GM18870 (cell line): Measurements from ENCODE around the gene SOD1.
"Not testable (repeated sequence)": the region's sequence is repeated elsewhere in the genome, so short reads cannot be mapped to it uniquely, and the experiment has no call there.

ENCODE experiments used
- ATAC-seq: cut with Tn5 transposase; IDR thresholded peaks from one replicate; pipeline ENCODE4 v1.9.1; 2021; ENCODE audit warnings: moderate library complexity; ENCODE audit not compliant: unreplicated experiment

SOD1 gene

DNA sequence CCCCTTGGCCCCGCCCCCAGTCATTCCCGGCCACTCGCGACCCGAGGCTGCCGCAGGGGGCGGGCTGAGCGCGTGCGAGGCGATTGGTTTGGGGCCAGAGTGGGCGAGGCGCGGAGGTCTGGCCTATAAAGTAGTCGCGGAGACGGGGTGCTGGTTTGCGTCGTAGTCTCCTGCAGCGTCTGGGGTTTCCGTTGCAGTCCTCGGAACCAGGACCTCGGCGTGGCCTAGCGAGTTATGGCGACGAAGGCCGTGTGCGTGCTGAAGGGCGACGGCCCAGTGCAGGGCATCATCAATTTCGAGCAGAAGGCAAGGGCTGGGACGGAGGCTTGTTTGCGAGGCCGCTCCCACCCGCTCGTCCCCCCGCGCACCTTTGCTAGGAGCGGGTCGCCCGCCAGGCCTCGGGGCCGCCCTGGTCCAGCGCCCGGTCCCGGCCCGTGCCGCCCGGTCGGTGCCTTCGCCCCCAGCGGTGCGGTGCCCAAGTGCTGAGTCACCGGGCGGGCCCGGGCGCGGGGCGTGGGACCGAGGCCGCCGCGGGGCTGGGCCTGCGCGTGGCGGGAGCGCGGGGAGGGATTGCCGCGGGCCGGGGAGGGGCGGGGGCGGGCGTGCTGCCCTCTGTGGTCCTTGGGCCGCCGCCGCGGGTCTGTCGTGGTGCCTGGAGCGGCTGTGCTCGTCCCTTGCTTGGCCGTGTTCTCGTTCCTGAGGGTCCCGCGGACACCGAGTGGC, at the start of gene SOD1:
TSS of gene SOD1 (plus strand) at position 158 of the 723 bp plus-strand sequence. CDS start at position 235, 77 bp downstream.
- ATAC-seq = peak; percentile 84

DNA sequence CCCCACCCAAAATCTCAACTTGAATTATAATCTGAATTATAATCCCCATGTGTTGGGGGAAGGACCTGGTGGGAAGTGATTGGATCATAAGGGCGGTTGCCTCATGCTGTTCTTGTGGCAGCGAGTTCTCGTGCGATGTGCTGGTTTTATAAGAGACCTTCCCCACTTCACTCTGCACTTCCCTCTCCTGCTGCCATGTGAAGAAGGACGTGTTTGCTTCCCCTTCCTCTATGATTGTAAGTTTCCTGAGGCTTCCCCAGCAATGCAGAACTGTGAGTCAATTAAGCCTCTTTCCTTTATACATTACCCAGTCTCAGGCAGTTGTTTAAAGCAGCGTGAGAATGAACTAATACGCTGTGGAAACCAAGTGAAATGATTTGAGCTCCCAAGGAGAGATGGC, 48.0 kb upstream of the SOD1 start:
- ATAC-seq = no peak

DNA sequence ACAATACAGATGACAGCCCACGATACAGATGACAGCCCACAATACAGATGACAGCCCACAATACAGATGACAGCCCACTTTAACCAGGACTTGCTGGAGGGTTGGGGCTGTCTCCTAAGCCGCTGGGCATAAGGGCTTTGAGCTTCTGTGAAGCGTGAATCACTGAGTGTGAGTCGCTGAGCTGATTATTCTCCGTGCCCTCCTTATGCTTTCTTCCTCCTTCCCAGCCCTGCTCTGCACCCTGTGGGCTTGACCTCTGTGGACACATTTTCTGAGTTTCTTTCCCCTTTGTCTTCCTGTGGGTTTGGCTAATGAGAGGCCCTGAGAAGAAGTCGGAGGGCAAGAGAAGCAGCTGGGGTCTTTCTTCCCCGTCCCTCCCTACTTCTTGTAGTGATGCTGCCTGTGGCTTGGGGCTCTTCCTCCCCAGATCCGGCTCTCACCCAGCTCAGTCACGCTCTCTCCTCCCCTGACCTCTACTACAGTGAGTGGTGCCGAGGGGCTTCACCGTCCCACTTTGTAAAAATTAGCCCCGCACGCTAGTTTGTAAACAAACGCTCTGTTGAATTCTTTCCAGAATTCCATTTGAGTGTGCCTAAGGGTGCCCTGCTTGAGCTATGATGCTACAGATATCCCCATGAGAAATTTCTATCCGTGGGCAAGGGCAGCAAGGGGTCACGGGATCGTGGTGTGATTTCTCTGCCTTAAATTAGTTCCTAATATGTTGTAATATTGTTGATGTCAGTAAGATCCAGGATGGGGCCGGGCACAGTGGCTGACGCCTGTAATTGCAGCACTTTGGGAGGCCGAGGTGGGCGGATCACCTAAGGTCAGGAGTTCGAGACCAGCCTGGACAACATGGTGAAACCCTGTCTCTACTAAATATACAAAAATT, 46.4 kb upstream of the SOD1 start:
- ATAC-seq = no peak

DNA sequence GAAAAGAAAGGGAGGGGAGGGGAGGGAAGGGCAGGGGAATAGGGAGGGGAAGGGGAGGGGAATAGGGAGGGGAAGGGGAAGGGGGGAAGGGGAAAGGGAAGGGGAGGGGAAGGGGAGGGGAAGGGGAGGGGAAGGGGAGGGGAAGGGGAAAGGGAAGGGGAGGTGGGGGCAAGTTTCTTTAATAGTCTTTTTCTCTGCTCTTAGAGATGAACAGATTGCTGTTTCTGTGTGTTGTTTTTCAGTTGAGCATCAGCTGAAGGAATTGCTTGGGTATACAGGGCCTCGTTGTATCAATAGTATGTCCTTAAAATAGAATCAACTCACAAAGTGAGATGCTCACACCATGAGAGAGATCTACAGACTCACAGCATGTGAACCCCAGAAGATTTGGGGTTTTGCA, 44.8 kb upstream of the SOD1 start:
- ATAC-seq = no peak

DNA sequence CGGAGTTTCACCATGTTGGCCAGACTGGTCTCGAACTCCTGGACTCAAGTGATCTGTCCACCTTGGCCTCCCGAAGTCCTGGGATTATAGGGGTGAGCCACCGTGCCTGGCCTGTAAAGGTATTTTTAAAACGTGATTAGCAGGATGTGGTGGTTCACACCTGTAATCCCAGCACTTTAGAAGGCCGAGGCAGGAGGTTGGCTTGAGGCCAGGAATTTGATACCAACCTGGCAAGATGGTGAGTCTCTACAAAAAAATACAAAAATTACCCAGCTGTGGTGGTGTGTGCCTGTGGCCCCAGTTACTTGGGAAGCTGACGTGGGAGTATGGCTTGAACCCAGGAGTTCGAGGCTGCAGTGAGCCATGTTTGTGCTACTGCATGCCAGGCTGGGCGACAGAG, 43.3 kb upstream of the SOD1 start:
- no peak for ATAC-seq

DNA sequence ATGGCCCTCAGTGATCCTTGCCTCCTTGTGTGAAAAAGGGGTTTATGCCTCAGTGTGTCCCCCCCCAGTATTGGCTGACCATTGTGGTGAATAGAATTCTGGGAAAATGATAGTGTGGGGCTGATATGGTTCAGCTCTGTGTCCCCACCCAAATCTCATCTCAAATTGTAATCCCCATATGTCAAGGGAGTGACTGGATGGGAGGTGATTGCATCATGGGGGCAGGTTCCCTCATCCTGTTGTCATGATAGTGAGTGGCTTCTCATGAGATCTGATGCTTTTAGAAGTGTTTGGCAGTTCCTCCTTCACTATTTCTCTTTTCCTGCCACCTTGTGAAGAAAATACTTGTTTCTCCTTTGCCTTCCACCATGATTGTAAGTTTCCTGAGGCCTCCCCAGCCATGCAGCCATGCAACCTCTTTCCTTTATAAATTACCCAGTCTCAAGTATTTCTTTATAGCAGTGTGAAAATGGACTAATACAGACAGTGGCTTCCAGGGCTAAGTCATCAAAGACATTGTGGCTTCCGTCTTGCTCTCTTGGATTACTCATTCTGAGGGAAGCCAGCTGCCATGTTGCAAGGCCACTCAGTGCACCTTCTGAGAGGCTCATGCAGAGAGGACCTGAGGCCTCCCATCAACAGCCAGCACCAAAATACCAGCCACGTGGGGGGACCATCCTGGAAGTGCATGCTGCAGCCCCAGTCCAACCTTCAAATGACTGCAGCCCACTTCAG, 40.6 kb upstream of the SOD1 start:
- ATAC-seq = no peak

DNA sequence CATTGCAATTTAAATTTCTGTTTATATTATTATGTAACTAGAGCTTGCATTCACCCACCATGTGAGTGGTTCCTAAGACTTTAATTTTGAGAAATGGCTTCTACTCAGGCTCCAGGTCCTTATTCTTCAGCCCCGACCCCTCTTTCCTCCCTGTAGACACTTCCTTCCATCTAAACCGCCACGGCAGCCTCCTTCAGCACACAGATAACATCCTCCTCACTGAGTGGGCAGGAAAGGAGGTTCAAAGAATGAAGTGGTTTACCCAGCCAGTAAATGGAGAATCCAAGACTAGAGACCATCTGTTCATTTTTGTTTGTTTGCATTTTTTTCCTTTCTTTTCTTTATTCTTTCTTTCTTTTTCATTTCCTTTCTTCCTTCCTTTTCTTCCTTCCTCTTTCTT, 37.1 kb upstream of the SOD1 start:
- ATAC-seq = no peak

DNA sequence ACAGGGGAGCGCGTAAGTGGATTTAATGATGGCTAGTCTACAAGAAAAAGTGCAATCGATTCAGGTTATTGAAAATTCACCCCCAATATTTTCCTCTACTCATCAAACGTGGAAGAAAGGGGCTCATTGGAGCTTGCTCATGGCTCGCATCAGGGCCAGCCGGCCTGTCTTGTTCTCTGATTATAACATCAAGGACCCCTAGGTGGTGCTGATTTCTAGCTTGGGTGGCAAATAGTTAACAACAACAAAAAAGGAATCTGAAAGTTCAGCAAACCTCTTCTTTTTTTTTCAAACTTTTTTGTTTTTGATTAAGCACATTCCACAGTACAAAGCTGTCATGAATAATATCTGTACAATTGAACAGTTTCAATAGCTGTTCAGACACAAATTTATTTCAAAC, 35.8 kb upstream of the SOD1 start:
- no peak for ATAC-seq

DNA sequence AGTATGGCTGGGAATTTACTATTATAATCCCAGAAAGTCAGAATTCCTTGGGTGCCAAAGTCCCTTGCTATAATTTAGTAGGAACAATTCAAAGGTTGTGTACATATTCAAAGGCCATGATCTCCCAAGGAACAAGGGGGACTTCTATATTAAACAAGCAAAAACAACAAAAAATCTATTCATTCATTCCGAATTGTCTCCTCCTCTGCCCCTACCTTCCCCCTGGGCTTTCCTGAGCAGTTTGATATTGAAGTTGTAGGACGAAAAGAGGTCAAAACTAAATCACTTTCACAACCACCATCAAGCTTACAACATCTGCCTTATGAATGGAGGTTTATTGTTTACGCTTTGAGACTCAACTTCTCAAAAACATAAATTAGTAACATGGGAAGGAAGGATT, 35.3 kb upstream of the SOD1 start:
- ATAC-seq = no peak

DNA sequence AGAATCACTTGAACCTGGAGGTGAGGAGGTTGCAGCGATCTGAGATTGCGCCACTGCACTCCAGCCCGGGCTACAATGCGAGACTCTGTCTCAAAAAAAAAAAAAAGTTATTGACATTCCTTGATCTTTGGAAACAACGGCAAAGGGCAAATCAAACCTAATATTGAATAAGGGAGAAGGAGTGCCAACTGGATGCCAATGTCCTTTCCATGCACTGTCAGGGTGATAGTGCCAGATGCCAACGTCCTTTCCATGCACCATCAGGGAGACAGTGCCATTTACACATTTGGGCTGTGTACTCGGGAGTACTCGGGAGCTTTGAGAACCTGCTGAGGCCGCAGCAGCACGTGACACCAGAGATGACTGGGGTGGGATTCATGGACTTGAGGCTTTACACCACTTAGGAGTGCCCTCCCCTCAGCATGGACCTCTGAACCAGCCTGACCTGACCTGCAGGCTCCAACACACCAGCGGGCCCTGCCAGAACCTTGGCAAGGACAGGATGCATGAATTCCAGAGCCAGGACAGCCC, 34.5 kb upstream of the SOD1 start:
- no peak for ATAC-seq

DNA sequence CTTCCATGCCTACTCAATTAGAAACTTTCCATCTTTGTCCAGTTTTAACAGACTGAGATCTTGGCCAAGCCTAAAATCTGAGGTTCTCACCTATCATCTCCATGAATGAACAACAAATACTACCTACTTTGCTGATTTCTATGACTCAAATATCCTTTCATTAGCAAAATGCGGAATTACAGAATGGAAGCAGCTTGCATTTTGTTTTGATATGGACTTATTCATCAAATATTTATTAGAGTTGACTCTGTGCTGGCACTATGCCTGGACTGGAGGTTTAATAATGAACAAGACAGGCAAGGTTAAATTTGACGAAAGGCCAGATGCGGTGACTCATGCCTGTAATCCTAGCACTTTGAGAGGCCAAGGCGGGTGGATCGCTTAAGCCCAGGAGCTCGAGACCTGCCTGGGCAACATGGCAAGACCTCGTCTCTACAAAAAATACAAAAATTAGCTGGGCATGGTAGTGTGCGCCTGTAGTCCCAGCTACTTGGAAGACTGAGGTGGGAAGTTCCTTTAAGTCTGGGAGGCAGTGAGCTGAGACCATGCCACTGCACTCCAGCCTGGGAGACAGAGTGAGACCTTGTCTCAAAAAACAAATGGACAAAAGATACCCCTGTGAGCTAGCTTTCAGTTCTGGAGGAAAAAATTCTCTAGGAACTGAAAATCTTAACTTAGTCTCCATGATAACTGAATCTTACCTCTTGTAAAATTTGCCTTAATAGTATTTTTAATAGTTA, 29.4 kb upstream of the SOD1 start:
- no peak for ATAC-seq

DNA sequence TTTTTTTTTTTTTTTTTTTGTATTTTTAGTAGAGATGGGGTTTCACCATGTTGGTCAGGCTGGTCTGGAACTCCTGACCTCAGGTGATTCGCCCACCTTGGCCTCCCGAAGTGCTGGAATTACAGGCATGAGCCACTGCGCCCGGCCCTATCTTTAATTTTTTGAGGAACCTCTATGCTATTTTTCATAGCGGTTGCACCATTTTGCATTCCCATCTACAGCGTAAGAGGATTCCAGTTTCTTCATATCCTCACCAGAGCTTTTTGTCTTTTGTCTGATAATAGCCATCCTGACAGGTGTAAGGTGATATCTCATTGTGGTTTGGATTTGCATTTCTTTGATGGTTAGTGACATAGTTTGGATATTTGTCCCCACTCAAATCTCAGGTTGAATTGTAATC, 27.6 kb upstream of the SOD1 start:
- ATAC-seq = not testable (repeated sequence)

DNA sequence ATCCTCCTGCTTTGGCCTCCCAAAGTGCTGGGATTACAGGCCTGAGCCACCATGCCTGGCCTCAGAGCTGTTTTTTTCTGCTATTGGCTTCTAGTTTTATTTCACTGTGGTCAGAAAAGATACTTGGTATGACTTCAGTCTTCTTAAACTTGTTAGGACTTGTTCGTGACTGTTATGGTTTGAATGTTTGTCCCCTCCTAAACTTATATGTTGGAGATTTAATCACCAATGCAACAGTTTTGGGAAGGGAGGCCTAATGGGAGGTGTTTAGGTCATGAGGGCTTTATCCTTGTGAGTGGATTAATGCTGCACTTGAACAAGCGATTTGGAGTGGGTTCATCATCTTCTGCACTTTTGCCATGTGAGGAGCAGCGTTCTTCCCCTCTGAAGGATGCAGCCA, 24.5 kb upstream of the SOD1 start:
- ATAC-seq = no peak

DNA sequence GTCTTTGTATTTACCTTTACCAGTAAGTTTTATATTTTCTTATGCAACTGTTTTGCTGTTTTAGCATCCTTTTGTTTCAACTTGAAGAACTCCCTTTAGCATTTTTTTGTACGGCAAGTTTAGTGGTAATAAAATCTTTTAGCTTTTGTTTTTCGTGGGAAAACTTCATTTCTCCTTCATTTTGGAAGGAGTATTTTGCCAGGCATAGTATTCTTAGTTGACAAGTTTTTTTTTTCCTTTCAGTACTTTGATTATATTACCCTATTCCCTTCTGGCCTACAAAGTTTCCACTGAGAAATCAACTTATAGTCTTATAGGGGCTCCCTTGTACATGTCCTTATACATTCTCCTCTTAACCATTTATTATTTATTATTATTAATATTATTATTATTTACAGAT, 22.6 kb upstream of the SOD1 start:
- no peak for ATAC-seq

DNA sequence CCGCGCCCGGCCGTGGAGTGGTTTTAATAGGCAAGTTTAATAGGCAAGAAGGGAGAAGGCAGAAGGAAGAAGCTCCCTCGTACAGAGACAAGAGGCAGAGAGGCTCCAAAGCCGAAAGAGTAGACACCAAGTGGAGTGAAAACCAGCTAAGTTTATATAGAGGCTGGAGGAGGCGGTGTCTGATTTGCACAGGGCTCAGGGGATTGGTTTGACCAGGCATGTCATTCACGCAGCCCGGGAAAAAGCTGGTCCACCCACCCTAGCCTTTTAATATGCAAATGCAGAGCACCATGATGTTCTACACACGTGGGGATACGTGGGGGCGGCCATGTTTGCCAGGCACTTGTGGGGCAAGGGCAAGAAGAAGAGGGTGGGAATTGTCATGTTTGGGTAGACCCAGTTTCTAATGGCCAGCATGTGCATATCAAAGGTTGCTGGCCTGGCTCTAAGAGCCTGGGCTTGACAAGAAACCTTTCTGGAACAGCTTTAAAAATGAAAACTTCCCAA, 18.0 kb upstream of the SOD1 start:
- no peak for ATAC-seq

DNA sequence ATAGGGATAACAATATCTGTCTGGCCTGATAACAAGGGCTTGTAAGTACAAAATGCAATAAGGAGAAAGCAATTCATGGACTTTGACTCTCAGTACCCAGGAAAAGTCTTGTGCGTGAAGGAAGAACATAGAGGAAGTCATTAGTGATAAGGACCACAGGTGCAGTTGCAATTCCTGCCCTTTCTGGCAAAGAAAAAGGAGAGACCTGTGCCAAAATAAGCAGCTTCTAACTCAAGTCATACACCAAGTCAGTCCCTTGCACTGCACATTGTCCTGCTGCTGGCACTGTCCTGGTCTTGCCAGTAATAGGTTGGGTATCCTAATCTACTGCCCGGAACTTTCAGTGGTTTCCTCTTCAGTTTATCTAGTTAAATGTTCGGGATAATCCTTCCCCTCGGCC, 14.8 kb upstream of the SOD1 start:
- no peak for ATAC-seq

DNA sequence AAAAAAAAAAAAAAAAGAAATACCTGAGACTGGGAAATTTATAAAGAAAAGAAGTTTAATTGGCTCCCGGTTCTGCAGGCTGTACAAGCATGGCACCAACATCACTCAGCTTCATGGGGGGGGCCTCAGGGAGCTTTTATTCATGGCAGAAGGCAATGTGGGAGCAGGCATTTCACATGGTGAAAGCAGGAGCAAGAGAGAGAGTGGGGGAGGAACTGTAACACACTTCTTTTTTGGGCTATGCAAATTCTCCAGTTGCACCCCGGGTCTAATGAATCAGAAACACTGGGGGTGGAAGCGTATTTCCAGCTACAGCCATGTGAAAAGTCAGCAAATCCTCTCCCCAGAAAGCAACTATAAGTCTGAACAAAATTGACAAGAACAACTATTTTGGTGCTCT, 11.8 kb upstream of the SOD1 start:
- ATAC-seq = no peak

DNA sequence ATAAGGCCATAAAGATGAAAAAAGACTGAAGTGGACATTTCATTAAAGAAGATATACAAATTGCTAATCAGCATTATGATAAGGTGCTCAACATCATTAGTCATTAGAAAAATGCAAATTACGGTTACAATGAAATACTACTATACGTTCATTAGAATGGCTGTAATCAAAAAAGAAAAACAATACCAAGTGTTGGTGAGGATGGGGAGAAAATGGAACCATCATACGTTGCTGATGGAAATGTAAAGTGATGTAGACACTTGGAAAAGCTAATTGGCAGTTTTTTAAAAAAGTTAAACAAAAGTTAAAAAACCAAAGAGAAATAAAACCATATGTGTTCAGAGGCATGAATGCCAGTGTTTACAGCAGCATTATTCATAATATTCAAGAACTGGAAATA, 8.6 kb upstream of the SOD1 start:
- no peak for ATAC-seq

DNA sequence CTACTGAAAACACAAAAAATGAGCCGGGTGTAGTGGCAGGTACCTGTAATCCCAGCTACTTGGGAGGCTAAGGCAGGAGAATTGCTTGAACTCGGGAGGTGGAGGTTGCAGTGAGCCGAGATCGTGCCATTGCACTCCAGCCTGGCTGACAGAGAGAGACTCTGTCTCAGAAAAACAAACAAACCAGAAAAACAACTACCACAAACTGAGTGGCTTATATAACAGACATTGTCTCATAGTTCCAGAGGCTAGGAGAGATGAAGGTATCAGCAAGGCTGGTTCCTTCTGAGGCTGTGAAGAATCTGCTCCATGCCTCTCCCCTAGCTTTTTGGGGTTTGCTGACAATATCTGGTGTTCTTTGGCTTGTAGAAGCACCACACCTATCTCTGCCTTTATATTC, 8.0 kb upstream of the SOD1 start:
- ATAC-seq = not testable (repeated sequence)

DNA sequence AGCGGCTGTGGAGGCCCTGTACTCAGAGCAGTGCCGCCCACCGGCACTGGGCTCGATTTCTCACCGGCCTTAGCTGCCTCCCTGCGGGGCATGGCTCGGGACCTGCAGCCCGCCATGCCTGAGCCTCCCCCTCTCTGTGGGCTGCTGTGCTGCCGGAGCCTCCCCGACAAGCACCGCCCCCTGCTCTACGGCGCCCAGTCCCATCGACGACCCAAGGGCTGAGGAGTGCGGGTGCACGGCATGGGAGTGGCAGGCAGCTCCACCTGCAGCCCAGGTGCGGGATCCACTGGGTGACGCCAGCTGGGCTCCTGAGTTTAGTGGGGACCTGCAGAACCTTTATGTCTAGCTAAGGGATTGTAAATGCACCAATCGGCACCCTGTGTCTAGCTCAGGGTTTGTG, 5.2 kb upstream of the SOD1 start:
- no peak for ATAC-seq
